GM19397 (cell line): ENCODE measurements around the gene CCDC3.

Experiments used
- ATAC-seq: cut with Tn5 transposase; IDR thresholded peaks from one replicate; pipeline ENCODE4 v1.9.1; 2021; ENCODE audit warnings: mild to moderate bottlenecking, moderate library complexity; ENCODE audit not compliant: unreplicated experiment

CCDC3 gene

DNA sequence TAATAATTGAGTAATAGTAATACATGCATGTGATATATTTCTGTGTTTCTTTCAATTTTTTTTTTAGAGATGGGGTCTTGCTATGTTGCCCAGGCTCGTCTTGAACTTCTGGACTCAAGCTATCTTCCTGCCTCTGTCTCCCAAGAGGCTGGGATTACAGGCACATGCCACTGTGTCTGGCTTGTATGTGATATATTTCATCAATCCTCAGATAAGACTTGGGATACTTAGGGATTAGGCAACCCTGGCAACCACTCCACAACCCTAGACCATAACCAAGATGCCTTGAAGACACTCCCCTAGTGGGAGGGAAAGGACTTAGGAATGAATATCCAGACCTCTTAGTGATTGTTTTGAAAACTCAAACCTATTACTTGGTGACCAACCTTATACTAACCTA, 154.8 kb downstream of the CCDC3 start:
- no peak for ATAC-seq
